OCI-LY7 (cell line): ENCODE results near the gene TNFRSF8.

Experiments used
- EZH2phosphoT487 ChIP-seq: fragments of 200-600 bp; sonication (generic); IDR thresholded peaks from 2 replicates; pipeline ENCODE4 v1.6.1; 2018; ENCODE audit warnings: low read depth, borderline replicate concordance, mild to moderate bottlenecking, mixed run types, antibody characterized with exemption, low read length, moderate library complexity, mixed read lengths
- TF ChIP-seq, protein P1 (sequence below): fragments of 200-600 bp; sonication (generic); conservative IDR thresholded peaks from 2 replicates; pipeline ENCODE4 v1.5.1; 2014; ENCODE audit warnings: mild to moderate bottlenecking, antibody characterized with exemption, low read length, moderate library complexity, mixed read lengths

DNA sequence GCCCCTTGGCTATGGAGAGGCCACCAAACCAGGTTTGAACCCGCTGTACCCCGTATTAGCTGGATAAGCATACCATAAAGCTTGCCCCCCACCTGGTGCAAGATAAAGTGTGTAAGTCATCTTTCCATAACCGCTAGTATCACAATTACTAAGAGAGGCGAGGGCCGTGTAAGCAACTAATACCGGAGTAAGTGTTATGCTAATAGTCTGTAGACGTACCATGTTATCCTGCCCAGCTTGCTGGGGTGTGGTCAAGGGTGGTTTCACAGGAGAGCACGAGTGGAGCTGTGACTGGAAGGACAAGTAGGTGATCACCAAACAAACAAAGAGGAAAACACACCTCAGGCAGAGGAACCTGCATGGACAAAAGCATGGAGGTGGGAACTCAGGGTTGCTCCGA lies 100.1 kb downstream of the TNFRSF8 start:
- TF ChIP-seq, protein P1, sequence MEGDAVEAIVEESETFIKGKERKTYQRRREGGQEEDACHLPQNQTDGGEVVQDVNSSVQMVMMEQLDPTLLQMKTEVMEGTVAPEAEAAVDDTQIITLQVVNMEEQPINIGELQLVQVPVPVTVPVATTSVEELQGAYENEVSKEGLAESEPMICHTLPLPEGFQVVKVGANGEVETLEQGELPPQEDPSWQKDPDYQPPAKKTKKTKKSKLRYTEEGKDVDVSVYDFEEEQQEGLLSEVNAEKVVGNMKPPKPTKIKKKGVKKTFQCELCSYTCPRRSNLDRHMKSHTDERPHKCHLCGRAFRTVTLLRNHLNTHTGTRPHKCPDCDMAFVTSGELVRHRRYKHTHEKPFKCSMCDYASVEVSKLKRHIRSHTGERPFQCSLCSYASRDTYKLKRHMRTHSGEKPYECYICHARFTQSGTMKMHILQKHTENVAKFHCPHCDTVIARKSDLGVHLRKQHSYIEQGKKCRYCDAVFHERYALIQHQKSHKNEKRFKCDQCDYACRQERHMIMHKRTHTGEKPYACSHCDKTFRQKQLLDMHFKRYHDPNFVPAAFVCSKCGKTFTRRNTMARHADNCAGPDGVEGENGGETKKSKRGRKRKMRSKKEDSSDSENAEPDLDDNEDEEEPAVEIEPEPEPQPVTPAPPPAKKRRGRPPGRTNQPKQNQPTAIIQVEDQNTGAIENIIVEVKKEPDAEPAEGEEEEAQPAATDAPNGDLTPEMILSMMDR: no peak
- TF ChIP-seq EZH2phosphoT487: no peak
